GM12878 (cell line): ENCODE data around the gene ZSCAN26. TPM values are rescaled to one million over a fixed set of nuclear protein-coding genes. Genes with fewer than 3 reads are reported as not detected.

Experiments
- ATAC-seq: fragments of 200-7000 bp; cut with Tn5 transposase; 3 replicates; pipeline ENCODE4 v1.9.1; 2020; ENCODE audit warnings: mild to moderate bottlenecking, moderate library complexity
- BruUV-seq: library from RNA; stranded (reverse); fragments of 400-500 nt; replicated peaks from 2 replicates; lab custom pipeline; 2021; lab: Mats Ljungman, UMichigan
- CTCF ChIA-PET: fragments of 300-600 bp; sonication (Branson Sonifier 250); formaldehyde crosslinking; extraction: SDS; loops from one replicate; lab custom pipeline; 2021; ENCODE audit warnings: inconsistent platforms; lab: Yijun Ruan, JAX
- POLR2A ChIA-PET: fragments of 350-600 bp; formaldehyde crosslinking; extraction: SDS; loops from one replicate; lab custom pipeline; 2021; ENCODE audit warnings: inconsistent platforms; lab: Charles Lee
- RAD21 ChIA-PET: fragments of 300-600 bp; sonication (Branson Sonifier 250); formaldehyde crosslinking; loops from one replicate; lab custom pipeline; 2023; ENCODE audit warnings: antibody characterized with exemption; ENCODE audit not compliant: unreplicated experiment; lab: Charles Lee
- SMC1A ChIA-PET: fragments of 300-600 bp; sonication (Branson Sonifier 250); formaldehyde crosslinking; loops from one replicate; lab custom pipeline; 2023; ENCODE audit not compliant: unreplicated experiment, uncharacterized antibody; lab: Charles Lee
- DNase-seq: peaks from one replicate; pipeline ENCODE4 v3.0.0-alpha.2; 2011; ENCODE audit warnings: low read depth, low spot score
- FAIRE-seq: peaks from 3 replicates; lab custom pipeline; 2011; peaks lifted over from hg19 to GRCh38; lab: Jason Lieb, UNC
- H2AFZ ChIP-seq: 2 replicates; pipeline ENCODE4 v1.6.0; 2011; ENCODE audit warnings: low read depth, low read length, control low read depth; ENCODE audit not compliant: control insufficient read depth
- H3K27ac ChIP-seq: 2 replicates; pipeline ENCODE4 v1.5.1; 2011; ENCODE audit warnings: control low read depth; ENCODE audit not compliant: control insufficient read depth, insufficient read depth
- H3K27me3 ChIP-seq, 2 experiments: replicated peaks in 1 of 2; 2 replicates each; pipeline versions ENCODE4 v1.6.0 to v1.6.1; 2011; ENCODE audit warnings: low read length in 1 of 2; ENCODE audit not compliant: control insufficient read depth in 2 of 2, insufficient read depth in 2 of 2
- H3K36me3 ChIP-seq, 2 experiments: 2 replicates each; pipeline ENCODE4 v1.5.1; 2011; ENCODE audit warnings: low read length in 1 of 2; ENCODE audit not compliant: control insufficient read depth in 2 of 2, insufficient read depth in 2 of 2
- H3K4me1 ChIP-seq: 2 replicates; pipeline ENCODE4 v1.6.1; 2011; ENCODE audit warnings: mild to moderate bottlenecking, low read length, moderate library complexity, mixed read lengths; ENCODE audit not compliant: control insufficient read depth, insufficient read depth
- H3K4me2 ChIP-seq: 2 replicates; pipeline ENCODE4 v1.6.0; 2011; ENCODE audit warnings: control low read depth; ENCODE audit not compliant: control insufficient read depth, insufficient read depth
- H3K4me3 ChIP-seq: fragments of 200-600 bp; sonication (generic); 2 replicates; pipeline ENCODE4 v1.5.1; 2016
- H3K79me2 ChIP-seq: 2 replicates; pipeline ENCODE4 v1.6.0; 2011; ENCODE audit warnings: low read length; ENCODE audit not compliant: control insufficient read depth, insufficient read depth
- H3K9ac ChIP-seq: 2 replicates; pipeline ENCODE4 v1.8.0; 2011; ENCODE audit warnings: low read length, control low read depth, mixed read lengths; ENCODE audit not compliant: control insufficient read depth, insufficient read depth
- H3K9me3 ChIP-seq: replicated peaks from 3 replicates; pipeline ENCODE4 v1.5.1; 2011; ENCODE audit warnings: mild to moderate bottlenecking, low read length; ENCODE audit not compliant: control insufficient read depth, insufficient read depth
- H4K20me1 ChIP-seq: 2 replicates; pipeline ENCODE4 v1.6.0; 2011; ENCODE audit not compliant: control insufficient read depth, insufficient read depth
- BACH1 ChIP-seq: fragments of 450-650 bp; IDR thresholded peaks from 2 replicates; pipeline ENCODE4 v1.6.1; 2017; ENCODE audit warnings: mild to moderate bottlenecking, borderline replicate concordance
- CBX3 ChIP-seq: fragments of 200-600 bp; sonication (generic); IDR thresholded peaks from 2 replicates; pipeline ENCODE4 v1.6.1; 2016; ENCODE audit warnings: low read depth, borderline replicate concordance
- CBX5 ChIP-seq: sonication (generic); IDR thresholded peaks from 2 replicates; pipeline ENCODE4 v1.6.1; 2016; ENCODE audit warnings: low read depth, moderate library complexity, mild to moderate bottlenecking, inconsistent platforms
- ETV6 ChIP-seq, 2 experiments: fragments of 450-650 bp in 1 of 2; IDR thresholded peaks in 1 of 2; conservative IDR thresholded peaks in 1 of 2; 2 replicates each; pipeline ENCODE4 v1.6.1; 2014; ENCODE audit warnings: antibody characterized with exemption in 1 of 2, borderline replicate concordance in 1 of 2, low read depth in 1 of 2, mild to moderate bottlenecking in 1 of 2, moderate library complexity in 1 of 2
- EZH2 ChIP-seq: IDR thresholded peaks from 2 replicates; pipeline ENCODE4 v1.6.1; 2012; ENCODE audit warnings: low read depth, mild to moderate bottlenecking, control low read depth, inconsistent platforms, low read length, borderline replicate concordance; ENCODE audit not compliant: control insufficient read depth
- HDAC2 ChIP-seq: fragments of 200-600 bp; sonication (generic); IDR thresholded peaks from 2 replicates; pipeline ENCODE4 v1.6.1; 2017
- HDGF ChIP-seq: fragments of 450-650 bp; IDR thresholded peaks from 2 replicates; pipeline ENCODE4 v1.6.1; 2016; ENCODE audit warnings: antibody characterized with exemption
- KAT2A ChIP-seq: conservative IDR thresholded peaks from 2 replicates; pipeline ENCODE4 v1.6.1; 2011; ENCODE audit warnings: low read depth, low read length; ENCODE audit not compliant: control insufficient read depth
- RAD51 ChIP-seq: fragments of 450-650 bp; IDR thresholded peaks from 2 replicates; pipeline ENCODE4 v1.6.1; 2016; ENCODE audit warnings: moderate library complexity, mild to moderate bottlenecking, inconsistent platforms
- RCOR1 ChIP-seq: conservative IDR thresholded peaks from 2 replicates; pipeline ENCODE4 v1.6.1; 2012; ENCODE audit warnings: low read depth, low read length, improper control_type of control experiment
- RFX5 ChIP-seq: IDR thresholded peaks from 2 replicates; pipeline ENCODE4 v1.6.1; 2011; ENCODE audit warnings: low read depth, low read length, improper control_type of control experiment
- WRNIP1 ChIP-seq: IDR thresholded peaks from 2 replicates; pipeline ENCODE4 v1.6.1; 2011; ENCODE audit warnings: low read depth, low read length, improper control_type of control experiment, borderline replicate concordance
- YY1 ChIP-seq: IDR thresholded peaks from 2 replicates; pipeline ENCODE4 v1.6.1; 2011; ENCODE audit warnings: low read depth, mild to moderate bottlenecking, low read length
- WGBS: methylation state at CpG from one replicate; pipeline ENCODE4 v1.1.6; 2016; ENCODE audit warnings: low lambda C conversion rate; ENCODE audit not compliant: insufficient replicate concordance, insufficient coverage; ENCODE audit errors: missing lambda C conversion rate; 5-methylcytosine and 5-hydroxymethylcytosine counted together
- in situ Hi-C: fragments of 300-500 bp; cut with MboI; formaldehyde crosslinking; loops from 9 replicates; pipeline ENCODE4 v1.14.3; 2018; ENCODE audit warnings: mixed read lengths
- intact Hi-C: fragments of 100-400 bp; cut with micrococcal nuclease; formaldehyde crosslinking; loops from one replicate; pipeline ENCODE4 v1.14.2; 2022; ENCODE audit not compliant: unreplicated experiment
- polyA plus RNA-seq, 11 experiments: library from polyadenylated mRNA; depleted of rRNA in 4 of 11; unstranded in 6 of 11; stranded (reverse) in 5 of 11; fragments of >200 nt; fragmentation: Nextera tagmentation in 4 of 11; fragmentation: Illumina TruSeq in 1 of 11; extraction: Ambion mirVana in 4 of 11; extraction: Trizol in 1 of 11; gene quantifications; 1 replicate in 1 of 11; 2 replicates in 10 of 11; pipeline versions ENCODE4 v1.2.1 to v1.2.3, GENCODE V29; 2011 to 2016; ENCODE audit warnings: inconsistent platforms in 2 of 11, missing spikeins in 2 of 11, low read depth in 1 of 11
- total RNA-seq, 4 experiments: library from RNA; depleted of rRNA in 3 of 4; stranded (reverse); fragments of >200 nt in 3 of 4; fragmentation: Illumina TruSeq in 1 of 4; extraction: Trizol in 1 of 4; gene quantifications; 2 replicates each; pipeline versions ENCODE4 v1.2.1 to v1.2.3, GENCODE V29; 2013 to 2021

Gene ZSCAN26
- total and polyA plus RNA-seq, 10 of the 15 experiments (the other 5 are each of a cell fraction or from before 2014, with no cell fraction given) = 4.5 to 13.3 (median 6.5) TPM

GRCh38 chr6:28248916-28249315, 18.0 kb upstream of the ZSCAN26 start:
- no peak overlapping the region for H3K27ac ChIP-seq
- H3K9ac ChIP-seq = no peak overlapping the region
- H3K4me1 ChIP-seq = no peaks in the 10 kb centered on the region
- peaks cover 0 to 12% of the 10 kb centered on the region in 2 experiments; a peak in 3 of 4 replicates for H3K36me3 ChIP-seq
- ChIA-PET POLR2A (interaction anchor here (0.6 kb wide), 1 partner anchor 18 kb away, joined by 3 read pairs; the partner anchor contains the start of gene ZSCAN26), RAD21 (interaction anchor here (2.3 kb wide), 1 partner anchor 22 kb away, joined by 6 read pairs; no protein-coding TSS in a partner anchor), CTCF (interaction anchor here (1.8 kb wide), 1 partner anchor 19 kb away, joined by 8 read pairs; no protein-coding TSS in a partner anchor), SMC1A (interaction anchor here (1.7 kb wide), 1 partner anchor 108 kb away, joined by 6 read pairs; the partner anchor contains the start of gene ZKSCAN8)
- no peak overlapping the region for H3K4me3 ChIP-seq
- no peak for TF ChIP-seq KAT2A
- TF ChIP-seq WRNIP1 = no peak
- no peak for TF ChIP-seq RCOR1
- TF ChIP-seq RAD51 = no peak
- TF ChIP-seq BACH1 = no peak
- TF ChIP-seq EZH2 = no peak
- no peak for TF ChIP-seq YY1
- TF ChIP-seq HDAC2 = no peak
- no peak for TF ChIP-seq HDGF
- TF ChIP-seq CBX3 = no peak
- no peak for TF ChIP-seq CBX5
- TF ChIP-seq ETV6 (conservative IDR thresholded peaks at IDR 0.05 in 1 of 2, IDR thresholded peaks at IDR 0.05 in 1 of 2; ENCODE audit: borderline replicate concordance in 1 of 2, low read depth in 1 of 2) = no peak
- TF ChIP-seq RFX5 = no peak
- no peak overlapping the region for H2AFZ ChIP-seq
- no TSS peak for BruUV-seq
- H3K9me3 ChIP-seq = no peaks in the 10 kb centered on the region
- FAIRE-seq = no peak
- no peak for ATAC-seq
- no peaks in the 10 kb centered on the region for H4K20me1 ChIP-seq
- H3K79me2 ChIP-seq = peaks cover 14% of the 10 kb centered on the region
- no peak for DNase-seq
- intact Hi-C loops (no loop called here), in situ Hi-C loops (no loop called here)
- WGBS = 38% methylated on average over 1 of the region's 1 CpG
- H3K4me2 ChIP-seq = no peak overlapping the region
- no peaks in the 10 kb centered on the region for H3K27me3 ChIP-seq
